ENCODE measurements around the gene TOB2.

GRCh38 chr22:41478891-41479521 is 32.4 kb upstream of the TOB2 start:
- TF ChIP-seq RAD21 (IDR thresholded peaks at IDR 0.05), result peak; percentile 26 to 51
- TF ChIP-seq EGR1 (IDR thresholded peaks at IDR 0.05; ENCODE audit: low read depth in 2 of 2), result peak in 1 of 2 donors; percentile 12

All from liver (tissue), 2 donors.